HL-60 (cell line): ENCODE results near the gene IBTK.

Source experiments
- POLR2AphosphoS5 ChIP-seq: IDR thresholded peaks from 2 replicates; pipeline ENCODE4 v1.6.1; 2012; ENCODE audit warnings: low read depth
- SPI1 ChIP-seq: IDR thresholded peaks from 2 replicates; pipeline ENCODE4 v1.6.1; 2012; ENCODE audit warnings: low read depth, mild to moderate bottlenecking, borderline replicate concordance
- TF ChIP-seq, protein P1 (sequence below): IDR thresholded peaks from one replicate; pipeline ENCODE4 v1.5.1; 2011; ENCODE audit warnings: low read length, control low read depth, inconsistent platforms; ENCODE audit not compliant: insufficient read depth

DNA sequence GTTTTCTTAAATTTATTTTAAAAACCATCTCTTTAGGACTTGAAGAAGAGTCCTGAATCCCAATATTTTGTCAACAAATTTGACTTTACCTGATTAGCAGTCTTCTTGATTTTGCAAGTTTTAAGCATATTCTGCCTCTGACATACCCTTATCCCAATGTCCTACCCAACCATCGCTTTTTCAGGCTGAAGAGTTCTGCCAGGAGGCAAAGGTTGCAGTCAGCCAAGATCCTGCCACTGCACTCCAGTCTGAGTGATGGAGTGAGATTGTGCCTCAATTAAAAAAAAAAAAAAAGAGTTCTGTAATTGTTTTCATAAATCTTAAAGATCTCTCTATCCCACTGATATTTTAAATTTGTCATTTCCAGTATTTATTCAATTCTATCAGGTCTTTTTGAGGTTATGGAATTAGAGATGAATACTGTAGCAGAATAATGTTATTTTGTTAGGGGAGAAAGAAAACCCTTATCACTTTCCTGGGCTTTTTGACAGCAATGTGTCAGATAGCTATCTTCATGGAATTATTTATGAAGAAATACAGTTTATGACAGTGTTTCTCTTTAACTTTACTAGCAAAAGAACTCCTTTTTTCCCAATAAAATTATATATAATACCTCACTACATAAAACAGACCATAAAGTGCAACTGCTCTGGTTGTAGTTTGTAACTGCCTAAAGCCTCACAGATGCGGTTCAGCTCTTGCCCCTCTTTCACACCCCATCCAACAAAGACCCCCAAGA, 78.2 kb downstream of the IBTK start:
- TF ChIP-seq, protein P1, sequence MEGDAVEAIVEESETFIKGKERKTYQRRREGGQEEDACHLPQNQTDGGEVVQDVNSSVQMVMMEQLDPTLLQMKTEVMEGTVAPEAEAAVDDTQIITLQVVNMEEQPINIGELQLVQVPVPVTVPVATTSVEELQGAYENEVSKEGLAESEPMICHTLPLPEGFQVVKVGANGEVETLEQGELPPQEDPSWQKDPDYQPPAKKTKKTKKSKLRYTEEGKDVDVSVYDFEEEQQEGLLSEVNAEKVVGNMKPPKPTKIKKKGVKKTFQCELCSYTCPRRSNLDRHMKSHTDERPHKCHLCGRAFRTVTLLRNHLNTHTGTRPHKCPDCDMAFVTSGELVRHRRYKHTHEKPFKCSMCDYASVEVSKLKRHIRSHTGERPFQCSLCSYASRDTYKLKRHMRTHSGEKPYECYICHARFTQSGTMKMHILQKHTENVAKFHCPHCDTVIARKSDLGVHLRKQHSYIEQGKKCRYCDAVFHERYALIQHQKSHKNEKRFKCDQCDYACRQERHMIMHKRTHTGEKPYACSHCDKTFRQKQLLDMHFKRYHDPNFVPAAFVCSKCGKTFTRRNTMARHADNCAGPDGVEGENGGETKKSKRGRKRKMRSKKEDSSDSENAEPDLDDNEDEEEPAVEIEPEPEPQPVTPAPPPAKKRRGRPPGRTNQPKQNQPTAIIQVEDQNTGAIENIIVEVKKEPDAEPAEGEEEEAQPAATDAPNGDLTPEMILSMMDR = no peak
- TF ChIP-seq POLR2AphosphoS5 (no peak), SPI1 (no peak)
